Caco-2 (cell line): ENCODE measurements around the gene QRICH1. TPM values are rescaled to one million over a fixed set of nuclear protein-coding genes. Genes with fewer than 3 reads are reported as not detected.

ENCODE experiments used
- BruUV-seq: library from RNA; stranded (reverse); fragments of 400-500 nt; replicated peaks from 2 replicates; lab custom pipeline; 2021; lab: Mats Ljungman, UMichigan
- CTCF ChIA-PET: fragments of 300-600 bp; sonication (Branson Sonifier 250); formaldehyde crosslinking; loops from one replicate; lab custom pipeline; 2022; ENCODE audit warnings: antibody characterized with exemption; lab: Charles Lee
- POLR2A ChIA-PET: fragments of 300-600 bp; sonication (Branson Sonifier 250); formaldehyde crosslinking; loops from one replicate; lab custom pipeline; 2022; ENCODE audit warnings: antibody characterized with exemption; lab: Charles Lee
- DNase-seq, 2 experiments: peaks; one replicate each; pipeline versions ENCODE4 v3.0.0 to v3.0.0-alpha.2; 2020 to 2022
- H3K27me3 ChIP-seq: replicated peaks from 2 replicates; pipeline ENCODE4 v1.6.0; 2011; ENCODE audit warnings: low read length; ENCODE audit not compliant: control insufficient read depth, insufficient read depth
- H3K36me3 ChIP-seq: 2 replicates; pipeline ENCODE4 v1.5.1; 2011; ENCODE audit warnings: low read length; ENCODE audit not compliant: control insufficient read depth, insufficient read depth
- H3K4me1 ChIP-seq: fragments of 250-450 bp; sonication (Bioruptor Pico); 2 replicates; pipeline ENCODE4 v1.5.1; 2020; ENCODE audit warnings: mild to moderate bottlenecking
- H3K4me3 ChIP-seq: 2 replicates; pipeline ENCODE4 v1.5.1; 2011; ENCODE audit warnings: low read depth, mild to moderate bottlenecking, control low read depth, low read length
- H3K9me3 ChIP-seq: fragments of 250-450 bp; sonication (Bioruptor Pico); 2 replicates; pipeline ENCODE4 v1.5.1; 2020; ENCODE audit warnings: mild to moderate bottlenecking, moderate library complexity
- H3K27ac Mint-ChIP-seq: one replicate; pipeline ENCODE4 v1.8.0; 2022; ENCODE audit warnings: mixed read lengths; ENCODE audit not compliant: unreplicated experiment
- H3K27me3 Mint-ChIP-seq: one replicate; pipeline ENCODE4 v1.8.0; 2022; ENCODE audit warnings: mixed read lengths; ENCODE audit not compliant: insufficient read depth, unreplicated experiment
- H3K36me3 Mint-ChIP-seq: one replicate; pipeline ENCODE4 v1.8.0; 2022; ENCODE audit warnings: mild to moderate bottlenecking, mixed read lengths; ENCODE audit not compliant: insufficient read depth, unreplicated experiment
- H3K4me1 Mint-ChIP-seq: one replicate; pipeline ENCODE4 v1.8.0; 2022; ENCODE audit warnings: low read depth, mixed read lengths; ENCODE audit not compliant: unreplicated experiment
- H3K4me3 Mint-ChIP-seq: one replicate; pipeline ENCODE4 v1.8.0; 2022; ENCODE audit warnings: mild to moderate bottlenecking, moderate library complexity, mixed read lengths; ENCODE audit not compliant: unreplicated experiment
- H3K9me3 Mint-ChIP-seq: one replicate; pipeline ENCODE4 v1.8.0; 2022; ENCODE audit warnings: mixed read lengths; ENCODE audit not compliant: unreplicated experiment
- intact Hi-C: fragments of 100-400 bp; cut with micrococcal nuclease; formaldehyde crosslinking; loops from one replicate; pipeline ENCODE4 v1.10.0; 2022; ENCODE audit not compliant: unreplicated experiment
- total RNA-seq: library from RNA; stranded (reverse); gene quantifications from 2 replicates; pipeline ENCODE4 v1.2.3, GENCODE V29; 2022
- TF ChIP-seq, protein P1 (sequence below), 2 experiments: fragments of 200-600 bp in 1 of 2; IDR thresholded peaks; 1 replicate in 1 of 2; 2 replicates in 1 of 2; pipeline versions ENCODE4 v1.5.1 to v1.8.0; 2011 to 2022; ENCODE audit warnings: antibody characterized with exemption in 1 of 2, control low read depth in 1 of 2, inconsistent platforms in 1 of 2, low read depth in 1 of 2, low read length in 1 of 2, mild to moderate bottlenecking in 1 of 2, moderate library complexity in 1 of 2; ENCODE audit not compliant: insufficient read depth in 1 of 2, severe bottlenecking in 1 of 2, unreplicated experiment in 1 of 2

The QRICH1 gene
- total RNA-seq, 1 experiment from 2014 or later = 119 TPM

- no TSS peak for BruUV-seq
- DNase-seq = no peak
- H3K4me1 ChIP-seq = peaks cover 26% of the 10 kb centered on the region
- H3K27ac Mint-ChIP-seq = no peak overlapping the region
- H3K36me3 Mint-ChIP-seq = peaks cover 50% of the 10 kb centered on the region
- H3K27me3 ChIP-seq = no peaks in the 10 kb centered on the region
- ChIA-PET POLR2A (interaction anchor here (0.6 kb wide), 1 partner anchor 288 kb away, joined by 3 read pairs; no protein-coding TSS in a partner anchor), CTCF (interaction anchor here (1.5 kb wide), 1 partner anchor 17 kb away, joined by 7 read pairs; no protein-coding TSS in a partner anchor)
- H3K4me3 ChIP-seq = no peak overlapping the region
- H3K4me3 Mint-ChIP-seq = no peak overlapping the region
- no peaks in the 10 kb centered on the region; the same call in 1 of the 2 replicates for H3K36me3 ChIP-seq
- H3K9me3 Mint-ChIP-seq = no peaks in the 10 kb centered on the region
- no peaks in the 10 kb centered on the region for H3K27me3 Mint-ChIP-seq
- TF ChIP-seq, protein P1, sequence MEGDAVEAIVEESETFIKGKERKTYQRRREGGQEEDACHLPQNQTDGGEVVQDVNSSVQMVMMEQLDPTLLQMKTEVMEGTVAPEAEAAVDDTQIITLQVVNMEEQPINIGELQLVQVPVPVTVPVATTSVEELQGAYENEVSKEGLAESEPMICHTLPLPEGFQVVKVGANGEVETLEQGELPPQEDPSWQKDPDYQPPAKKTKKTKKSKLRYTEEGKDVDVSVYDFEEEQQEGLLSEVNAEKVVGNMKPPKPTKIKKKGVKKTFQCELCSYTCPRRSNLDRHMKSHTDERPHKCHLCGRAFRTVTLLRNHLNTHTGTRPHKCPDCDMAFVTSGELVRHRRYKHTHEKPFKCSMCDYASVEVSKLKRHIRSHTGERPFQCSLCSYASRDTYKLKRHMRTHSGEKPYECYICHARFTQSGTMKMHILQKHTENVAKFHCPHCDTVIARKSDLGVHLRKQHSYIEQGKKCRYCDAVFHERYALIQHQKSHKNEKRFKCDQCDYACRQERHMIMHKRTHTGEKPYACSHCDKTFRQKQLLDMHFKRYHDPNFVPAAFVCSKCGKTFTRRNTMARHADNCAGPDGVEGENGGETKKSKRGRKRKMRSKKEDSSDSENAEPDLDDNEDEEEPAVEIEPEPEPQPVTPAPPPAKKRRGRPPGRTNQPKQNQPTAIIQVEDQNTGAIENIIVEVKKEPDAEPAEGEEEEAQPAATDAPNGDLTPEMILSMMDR (IDR thresholded peaks at IDR 0.05; ENCODE audit: insufficient read depth in 1 of 2, low read depth in 1 of 2, low read length in 1 of 2, severe bottlenecking in 1 of 2, unreplicated experiment in 1 of 2) = no peak
- intact Hi-C loops = no loop called here
- H3K9me3 ChIP-seq = no peaks in the 10 kb centered on the region
- peaks cover 13% of the 10 kb centered on the region for H3K4me1 Mint-ChIP-seq
These were observed 89.2 kb downstream of the QRICH1 start for GRCh38 chr3:49004352-49005302.

DNA sequence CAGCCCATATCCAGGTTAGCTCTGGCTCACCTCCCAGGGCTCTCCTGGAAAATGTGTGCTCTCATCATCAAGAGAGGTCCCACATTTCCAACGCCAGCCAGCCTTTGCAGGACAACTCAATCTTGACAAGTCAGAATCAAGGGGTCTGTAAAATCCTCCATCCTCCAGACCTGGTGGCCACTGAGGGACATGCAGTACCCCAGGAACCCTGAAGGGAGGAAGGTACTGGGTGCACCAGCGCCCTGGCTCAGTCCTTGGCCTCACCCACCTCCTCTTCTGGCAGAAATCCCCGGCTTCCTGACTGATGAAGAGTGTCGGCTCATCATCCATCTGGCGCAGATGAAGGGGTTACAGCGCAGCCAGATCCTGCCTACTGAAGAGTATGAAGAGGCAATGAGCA lies 92.7 kb downstream of the QRICH1 start:
- TF ChIP-seq, protein P1 (IDR thresholded peaks at IDR 0.05; ENCODE audit: insufficient read depth in 1 of 2, low read depth in 1 of 2, low read length in 1 of 2, severe bottlenecking in 1 of 2, unreplicated experiment in 1 of 2) = peak in 1 of 2 experiments; percentile 2
- DNase-seq = no peak
- H3K9me3 Mint-ChIP-seq = no peaks in the 10 kb centered on the region
- H3K27ac Mint-ChIP-seq = no peak overlapping the region
- CTCF ChIA-PET = no interaction called here
- BruUV-seq = no TSS peak
- POLR2A ChIA-PET = no interaction called here
- intact Hi-C loops = no loop called here
- Histone ChIP-seq H3K4me3 (no peak overlapping the region), H3K36me3 (peaks cover 2% of the 10 kb centered on the region; the same call in 1 of the 2 replicates), H3K4me1 (peaks cover 17% of the 10 kb centered on the region), H3K9me3 (no peaks in the 10 kb centered on the region), H3K27me3 (no peaks in the 10 kb centered on the region)
- H3K36me3 Mint-ChIP-seq = peaks cover 17% of the 10 kb centered on the region
- no peaks in the 10 kb centered on the region for H3K4me1 Mint-ChIP-seq
- no peaks in the 10 kb centered on the region for H3K27me3 Mint-ChIP-seq
- H3K4me3 Mint-ChIP-seq = no peak overlapping the region

DNA sequence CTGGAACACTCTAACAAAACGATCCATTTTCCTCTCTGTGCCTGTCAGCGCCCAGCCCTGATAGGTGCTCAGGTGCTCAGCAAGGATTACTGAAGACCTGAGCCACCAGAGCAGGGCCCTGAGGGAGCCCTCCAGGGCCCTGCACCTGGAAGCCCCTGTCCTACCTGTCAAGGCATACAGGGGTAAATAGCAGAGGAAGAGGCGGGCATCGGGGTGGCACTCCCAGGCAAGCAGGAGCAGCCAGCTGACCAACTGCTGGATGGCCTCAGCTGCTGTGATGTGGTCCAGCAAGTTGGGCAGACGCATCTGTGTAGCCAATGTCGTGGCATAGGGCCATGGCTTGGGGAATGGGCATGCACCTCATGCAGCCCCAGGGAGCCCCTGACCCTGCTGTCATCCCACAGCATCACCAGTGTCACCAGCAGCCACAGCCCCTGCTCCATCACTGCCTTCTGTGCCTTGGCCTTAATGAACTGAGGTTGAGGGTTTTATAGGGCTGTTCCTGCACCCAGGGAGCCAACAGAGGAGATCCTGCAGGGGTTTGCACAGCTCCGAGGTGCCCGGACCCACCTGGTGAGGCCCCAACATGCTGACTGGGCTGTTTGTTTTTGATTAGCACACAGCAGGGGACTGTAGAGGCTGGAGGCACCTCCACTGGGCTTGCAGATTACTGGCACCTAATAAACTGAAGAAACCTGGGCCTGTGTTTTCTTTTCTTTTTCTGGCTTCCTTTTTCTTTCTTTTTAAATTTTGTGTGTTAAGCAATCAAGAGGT lies 94.6 kb downstream of the QRICH1 start:
- no peak overlapping the region for H3K4me3 Mint-ChIP-seq
- no peaks in the 10 kb centered on the region for H3K27me3 Mint-ChIP-seq
- H3K27me3 ChIP-seq = no peaks in the 10 kb centered on the region
- no TSS peak for BruUV-seq
- intact Hi-C loops = no loop called here
- peaks cover 5% of the 10 kb centered on the region for H3K4me1 ChIP-seq
- no peak for DNase-seq
- ChIA-PET POLR2A (no interaction called here), CTCF (no interaction called here)
- no peak overlapping the region for H3K27ac Mint-ChIP-seq
- H3K4me3 ChIP-seq = no peak overlapping the region
- no peaks in the 10 kb centered on the region for H3K9me3 Mint-ChIP-seq
- H3K4me1 Mint-ChIP-seq = no peaks in the 10 kb centered on the region
- peaks cover 2% of the 10 kb centered on the region; the same call in 1 of the 2 replicates for H3K36me3 ChIP-seq
- H3K36me3 Mint-ChIP-seq = peaks cover 17% of the 10 kb centered on the region
- H3K9me3 ChIP-seq = no peaks in the 10 kb centered on the region
- TF ChIP-seq, protein P1 (IDR thresholded peaks at IDR 0.05; ENCODE audit: insufficient read depth in 1 of 2, low read depth in 1 of 2, low read length in 1 of 2, severe bottlenecking in 1 of 2, unreplicated experiment in 1 of 2) = no peak
